Upper lobe of right lung (tissue), 1 donor: ENCODE results near the gene OPA1. TPM values are rescaled to one million over a fixed set of nuclear protein-coding genes. Genes with fewer than 3 reads are reported as not detected.

Source experiments
- ATAC-seq: fragments of 200-7000 bp; cut with Tn5 transposase; one replicate; pipeline ENCODE4 v1.9.1; 2020; ENCODE audit warnings: mild to moderate bottlenecking, moderate library complexity
- DNase-seq: peaks from one replicate; pipeline ENCODE4 v3.0.0-alpha.2; 2020
- H3K27ac ChIP-seq: fragments of 200-600 bp; one replicate; pipeline ENCODE4 v1.8.0; 2022
- H3K27me3 ChIP-seq: fragments of 200-600 bp; one replicate; pipeline ENCODE4 v1.8.0; 2022; ENCODE audit warnings: mild to moderate bottlenecking
- H3K36me3 ChIP-seq: fragments of 200-600 bp; one replicate; pipeline ENCODE4 v1.8.0; 2022
- H3K4me1 ChIP-seq: fragments of 200-600 bp; one replicate; pipeline ENCODE4 v1.8.0; 2022
- H3K4me3 ChIP-seq: fragments of 200-600 bp; one replicate; pipeline ENCODE4 v1.8.0; 2022; ENCODE audit warnings: mild to moderate bottlenecking
- H3K9me3 ChIP-seq: fragments of 200-600 bp; one replicate; pipeline ENCODE4 v1.8.0; 2022
- CTCF ChIP-seq: fragments of 200-600 bp; IDR thresholded peaks from one replicate; pipeline ENCODE4 v1.8.0; 2022; ENCODE audit warnings: antibody characterized with exemption
- intact Hi-C: fragments of 100-400 bp; cut with DNase I; formaldehyde crosslinking; loops from one replicate; pipeline ENCODE4 v1.11.0; 2022
- total RNA-seq: library from RNA; stranded (reverse); fragmentation: NEBNext Ultra II Directional; extraction: Animal tissue kit (Norgen Biotek cat#: 25700); gene quantifications from one replicate; pipeline ENCODE4 v1.2.1, GENCODE V29; 2021
- donor health status: DM: no; HTN: yes; CAD: no; lungs with severe emphysema.

The OPA1 gene
- total RNA-seq, 1 donor from 2014 or later: 46.3 TPM

DNA sequence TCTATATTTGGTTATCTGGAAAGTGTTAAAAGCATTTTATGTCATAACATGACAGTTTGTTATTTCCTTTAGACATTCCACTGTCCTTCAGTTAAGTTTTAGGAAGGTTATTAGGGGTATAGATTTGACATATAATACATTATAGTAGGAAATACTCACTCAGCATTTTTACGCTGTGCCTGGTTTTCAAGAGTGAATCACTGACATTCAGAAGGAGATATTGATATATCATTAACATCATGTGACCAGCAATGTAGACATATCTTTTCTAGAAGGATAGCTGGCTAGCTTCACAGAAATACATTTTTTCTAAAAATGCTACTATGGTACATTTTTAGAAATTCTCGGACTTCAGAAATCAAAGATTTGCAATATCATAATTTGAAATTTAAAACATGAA lies 57.6 kb downstream of the OPA1 start:
- Histone ChIP-seq H3K4me1 (no peaks in the 10 kb centered on the region), H3K9me3 (no peaks in the 10 kb centered on the region), H3K27me3 (no peaks in the 10 kb centered on the region), H3K4me3 (no peak overlapping the region), H3K27ac (no peak overlapping the region), H3K36me3 (peaks cover 71% of the 10 kb centered on the region)
- TF ChIP-seq CTCF: no peak
- ATAC-seq (no peak), DNase-seq (no peak)
- intact Hi-C loops: no loop called here

DNA sequence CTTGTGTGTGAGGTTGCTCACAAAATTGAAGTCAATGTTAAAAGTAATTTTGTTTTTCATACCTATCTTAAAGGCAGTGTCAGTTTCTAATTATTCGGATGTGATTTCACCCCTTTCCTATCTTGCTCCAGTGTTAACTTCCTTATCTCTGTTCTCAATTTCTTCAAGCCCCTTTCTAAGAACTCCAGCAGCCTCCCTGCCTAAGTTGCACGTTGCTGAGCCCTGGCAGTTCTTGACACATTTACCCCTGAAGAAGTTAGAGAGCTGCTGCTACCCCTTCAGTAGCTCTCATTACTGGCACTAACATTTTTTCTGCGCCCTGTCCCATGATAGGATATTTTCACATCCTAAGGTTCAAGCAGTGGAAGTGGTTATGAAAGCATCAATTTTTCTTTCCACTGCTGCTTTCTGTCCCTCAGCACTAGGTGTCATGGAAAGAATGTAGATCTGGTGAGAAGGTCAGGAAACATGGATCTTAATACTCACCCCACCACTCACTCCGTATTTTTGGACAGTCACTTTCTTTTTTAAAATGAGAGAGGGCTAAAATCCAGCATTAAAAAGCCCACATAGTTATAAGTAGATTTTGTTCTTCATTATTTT lies 62.9 kb downstream of the OPA1 start:
- DNase-seq (no peak), ATAC-seq (no peak)
- Histone ChIP-seq H3K36me3 (peaks cover 75% of the 10 kb centered on the region), H3K4me1 (no peaks in the 10 kb centered on the region), H3K27me3 (no peaks in the 10 kb centered on the region), H3K27ac (no peak overlapping the region), H3K9me3 (no peaks in the 10 kb centered on the region), H3K4me3 (no peak overlapping the region)
- no peak for TF ChIP-seq CTCF
- intact Hi-C loops: no loop called here

DNA sequence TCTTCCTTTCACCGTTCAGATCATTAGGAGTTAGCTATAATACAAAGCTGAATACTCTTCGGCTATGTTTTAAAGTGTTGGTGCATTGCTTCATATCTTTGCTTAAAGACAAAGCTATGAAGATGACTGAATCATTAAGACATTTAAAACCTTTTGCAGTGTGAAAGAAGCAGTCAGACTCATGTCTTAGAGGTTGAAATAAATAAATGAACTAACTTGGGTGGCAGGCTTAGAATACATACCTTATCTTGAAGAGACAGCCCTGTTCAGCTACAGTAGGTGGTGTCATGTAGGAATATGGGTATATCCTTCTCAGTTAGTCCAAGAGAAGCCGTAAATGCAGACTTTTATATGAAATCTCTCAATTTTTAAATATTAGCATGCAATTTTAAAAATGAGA lies 63.4 kb downstream of the OPA1 start:
- ATAC-seq: no peak
- Histone ChIP-seq H3K9me3 (no peaks in the 10 kb centered on the region), H3K27ac (no peak overlapping the region), H3K4me1 (no peaks in the 10 kb centered on the region), H3K27me3 (no peaks in the 10 kb centered on the region), H3K36me3 (peaks cover 80% of the 10 kb centered on the region), H3K4me3 (no peak overlapping the region)
- no peak for TF ChIP-seq CTCF
- intact Hi-C loops: no loop called here
- DNase-seq: no peak

DNA sequence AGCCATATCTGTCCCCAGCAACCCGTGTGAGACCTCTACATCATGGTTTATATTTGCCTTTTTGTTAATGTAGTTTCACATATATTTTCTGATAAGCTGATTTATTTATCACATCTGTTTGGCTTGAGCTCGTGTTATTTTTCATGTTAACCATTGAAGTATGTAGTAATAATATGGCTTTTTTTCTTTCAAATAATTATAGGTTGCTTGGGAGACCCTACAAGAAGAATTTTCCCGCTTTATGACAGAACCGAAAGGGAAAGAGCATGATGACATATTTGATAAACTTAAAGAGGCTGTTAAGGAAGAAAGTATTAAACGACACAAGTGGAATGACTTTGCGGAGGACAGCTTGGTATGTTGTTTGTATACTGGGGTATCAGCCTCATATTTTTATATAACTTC lies 63.9 kb downstream of the OPA1 start:
- TF ChIP-seq CTCF: no peak
- H3K36me3 ChIP-seq: peaks cover 84% of the 10 kb centered on the region
- no peak overlapping the region for H3K4me3 ChIP-seq
- intact Hi-C loops: no loop called here
- H3K27ac ChIP-seq: no peak overlapping the region
- no peaks in the 10 kb centered on the region for H3K4me1 ChIP-seq
- no peak for ATAC-seq
- H3K9me3 ChIP-seq: no peaks in the 10 kb centered on the region
- no peaks in the 10 kb centered on the region for H3K27me3 ChIP-seq
- no peak for DNase-seq

DNA sequence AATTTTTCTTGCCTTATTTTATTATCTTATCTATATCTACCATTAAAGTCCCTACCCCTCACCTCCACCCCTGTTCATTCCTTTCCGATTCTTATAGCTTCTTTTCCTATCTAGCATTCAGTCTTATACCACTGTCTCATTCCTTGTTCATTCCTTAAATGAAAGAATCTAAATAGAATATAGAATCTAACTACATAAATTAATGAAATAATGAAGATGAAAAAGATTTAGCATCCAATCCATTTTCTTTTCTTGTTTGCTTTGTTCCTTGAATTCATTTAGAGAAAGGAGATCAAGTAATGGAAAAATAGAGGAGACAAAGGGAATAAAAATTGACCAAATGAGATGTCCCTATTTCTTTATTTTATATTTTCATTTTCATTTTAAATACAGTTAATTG lies 67.2 kb downstream of the OPA1 start:
- ATAC-seq (no peak), DNase-seq (no peak)
- Histone ChIP-seq H3K9me3 (no peaks in the 10 kb centered on the region), H3K4me3 (no peak overlapping the region), H3K36me3 (peaks cover 97% of the 10 kb centered on the region), H3K27me3 (no peaks in the 10 kb centered on the region), H3K4me1 (no peaks in the 10 kb centered on the region), H3K27ac (no peak overlapping the region)
- intact Hi-C loops: no loop called here
- TF ChIP-seq CTCF: no peak
